Measurements from ENCODE around the gene SHROOM3.

- TF ChIP-seq CTCF (IDR thresholded peaks at IDR 0.05; ENCODE audit: insufficient read depth, low read length, poor library complexity, severe bottlenecking) (no peak), EZH2phosphoT487 (conservative IDR thresholded peaks at IDR 0.05; ENCODE audit: low read length) (no peak)
These were observed 147.2 kb downstream of the SHROOM3 start for GRCh38 chr4:76582074-76582816.
